ENCODE measurements around the gene LUC7L2.

DNA sequence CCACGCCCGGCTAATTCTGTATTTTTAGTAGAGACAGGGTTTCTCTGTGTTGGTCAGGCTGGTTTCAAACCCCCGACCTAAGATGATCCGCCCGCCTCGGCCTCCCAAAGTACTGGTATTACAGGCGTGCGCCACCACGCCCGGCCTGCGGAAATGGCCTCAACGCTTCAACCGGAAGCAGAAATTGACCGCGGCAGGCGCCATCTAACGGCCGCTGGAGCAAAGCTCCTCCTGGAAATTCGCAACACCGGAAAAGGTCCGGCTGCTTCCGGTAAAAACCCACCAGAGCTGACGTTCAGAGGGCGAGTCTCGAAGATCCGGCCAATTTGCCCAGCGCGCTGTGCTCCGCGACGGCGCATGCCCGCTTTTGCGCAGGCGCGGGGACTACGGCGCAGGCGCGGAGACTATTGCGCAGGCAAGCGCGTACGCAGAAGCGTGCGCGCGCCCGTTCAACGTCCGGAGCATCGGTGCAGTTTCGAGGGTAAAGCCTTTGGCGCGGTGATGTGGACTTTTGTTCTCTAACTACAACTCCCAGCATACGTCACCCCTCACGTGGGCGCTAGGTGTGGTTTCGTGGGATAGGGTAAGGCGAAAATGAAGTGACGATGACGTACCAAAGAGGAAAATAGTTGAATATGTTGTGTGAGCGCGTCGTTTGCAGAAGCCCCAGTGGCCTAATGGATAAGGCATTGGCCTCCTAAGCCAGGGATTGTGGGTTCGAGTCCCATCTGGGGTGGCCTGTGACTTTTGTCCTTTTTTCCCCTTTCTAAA, 19.5 kb upstream of the LUC7L2 start:
- TF ChIP-seq, protein P1, sequence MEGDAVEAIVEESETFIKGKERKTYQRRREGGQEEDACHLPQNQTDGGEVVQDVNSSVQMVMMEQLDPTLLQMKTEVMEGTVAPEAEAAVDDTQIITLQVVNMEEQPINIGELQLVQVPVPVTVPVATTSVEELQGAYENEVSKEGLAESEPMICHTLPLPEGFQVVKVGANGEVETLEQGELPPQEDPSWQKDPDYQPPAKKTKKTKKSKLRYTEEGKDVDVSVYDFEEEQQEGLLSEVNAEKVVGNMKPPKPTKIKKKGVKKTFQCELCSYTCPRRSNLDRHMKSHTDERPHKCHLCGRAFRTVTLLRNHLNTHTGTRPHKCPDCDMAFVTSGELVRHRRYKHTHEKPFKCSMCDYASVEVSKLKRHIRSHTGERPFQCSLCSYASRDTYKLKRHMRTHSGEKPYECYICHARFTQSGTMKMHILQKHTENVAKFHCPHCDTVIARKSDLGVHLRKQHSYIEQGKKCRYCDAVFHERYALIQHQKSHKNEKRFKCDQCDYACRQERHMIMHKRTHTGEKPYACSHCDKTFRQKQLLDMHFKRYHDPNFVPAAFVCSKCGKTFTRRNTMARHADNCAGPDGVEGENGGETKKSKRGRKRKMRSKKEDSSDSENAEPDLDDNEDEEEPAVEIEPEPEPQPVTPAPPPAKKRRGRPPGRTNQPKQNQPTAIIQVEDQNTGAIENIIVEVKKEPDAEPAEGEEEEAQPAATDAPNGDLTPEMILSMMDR (IDR thresholded peaks at IDR 0.05): peak; percentile 30 to 75 (median 73)
- peak; percentile 41 for TF ChIP-seq POLR2A (IDR thresholded peaks at IDR 0.05)

Measured in breast epithelium (tissue), 3 donors.